Activated naive CD8-positive, alpha-beta T cell treated with anti-CD3 and anti-CD28 coated beads, Interleukin-2, amount 50 U/mL, for 16 hours (primary cell): ENCODE data around the gene ASPA.
"Not testable (repeated sequence)": the region's sequence is repeated elsewhere in the genome, so short reads cannot be mapped to it uniquely, and the experiment has no call there.

Source experiments
- DNase-seq: peaks from one replicate; pipeline ENCODE4 v3.0.0-alpha.2; 2020; ENCODE audit warnings: low read depth, low spot score

Gene ASPA

DNA sequence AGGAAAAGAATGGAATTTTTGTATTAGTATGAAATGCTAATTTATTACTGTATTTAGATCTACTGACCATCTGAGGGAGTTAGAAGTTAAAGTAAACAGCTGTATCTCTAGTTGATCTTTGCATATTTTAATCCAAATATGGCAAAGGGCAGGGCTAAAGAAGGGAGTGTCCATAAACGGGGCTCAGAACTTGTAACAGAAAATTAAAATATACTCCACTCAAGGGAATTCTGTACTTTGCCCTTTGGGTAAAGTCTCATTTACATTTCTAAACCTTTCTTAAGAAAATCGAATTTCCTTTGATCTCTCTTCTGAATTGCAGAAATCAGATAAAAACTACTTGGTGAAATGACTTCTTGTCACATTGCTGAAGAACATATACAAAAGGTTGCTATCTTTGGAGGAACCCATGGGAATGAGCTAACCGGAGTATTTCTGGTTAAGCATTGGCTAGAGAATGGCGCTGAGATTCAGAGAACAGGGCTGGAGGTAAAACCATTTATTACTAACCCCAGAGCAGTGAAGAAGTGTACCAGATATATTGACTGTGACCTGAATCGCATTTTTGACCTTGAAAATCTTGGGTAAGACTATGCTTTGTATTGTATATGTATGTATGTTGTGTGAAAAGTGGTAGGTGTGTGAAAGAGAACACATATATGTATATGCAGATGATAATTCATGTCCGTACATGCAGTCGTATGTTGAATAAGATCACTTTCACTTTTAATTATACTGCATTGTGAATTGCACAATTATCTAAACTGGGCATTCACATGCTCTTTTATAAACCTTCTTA, at the start of gene ASPA:
ASPA (plus strand) TSS at position 186 of the 799 bp plus-strand sequence; CDS start at position 349, 163 bp downstream.
- DNase-seq: no peak

DNA sequence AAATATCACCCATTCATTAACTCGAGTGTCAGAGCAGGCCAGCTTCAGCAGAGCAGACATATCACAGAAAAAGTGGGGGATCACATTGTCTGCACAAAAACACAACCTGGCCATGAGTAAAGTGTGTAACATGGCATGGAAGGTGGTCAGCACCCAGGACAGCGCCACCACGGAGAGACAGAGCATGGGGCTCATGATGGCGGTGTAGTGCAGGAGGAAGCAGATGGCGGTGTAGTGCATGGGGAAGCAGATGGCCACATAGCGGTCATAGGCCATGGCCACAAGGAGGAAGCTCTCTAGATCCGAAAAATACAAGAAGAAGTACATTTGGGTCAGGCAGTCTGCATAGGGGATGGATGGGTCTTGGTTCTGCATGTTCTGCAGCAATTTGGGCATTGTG, 42.6 kb upstream of the ASPA start:
- not testable (repeated sequence) for DNase-seq

DNA sequence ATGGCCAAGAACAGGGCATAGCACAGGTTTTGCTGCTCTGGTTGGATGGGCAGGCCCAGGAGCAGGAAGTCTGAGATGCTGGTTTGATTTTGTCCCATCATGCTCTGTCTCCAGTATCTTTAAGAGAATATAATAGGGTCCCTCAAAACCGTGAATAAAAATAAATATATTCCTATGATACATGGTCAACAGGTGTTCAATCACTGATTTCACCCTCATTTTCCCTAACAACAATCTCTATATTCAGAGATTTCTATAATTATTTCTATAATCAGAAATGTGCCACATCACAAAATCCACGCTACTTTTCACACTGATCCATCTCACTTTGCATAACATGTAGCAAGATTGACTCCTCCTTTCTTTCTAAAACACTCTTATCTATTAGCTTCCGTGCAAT, 42.1 kb upstream of the ASPA start, which contains the start of gene OR1E2:
OR1E2 (minus strand) TSS at position 101 of the 400 bp plus-strand sequence; CDS start at position 101, 0 bp downstream.
- DNase-seq: no peak

DNA sequence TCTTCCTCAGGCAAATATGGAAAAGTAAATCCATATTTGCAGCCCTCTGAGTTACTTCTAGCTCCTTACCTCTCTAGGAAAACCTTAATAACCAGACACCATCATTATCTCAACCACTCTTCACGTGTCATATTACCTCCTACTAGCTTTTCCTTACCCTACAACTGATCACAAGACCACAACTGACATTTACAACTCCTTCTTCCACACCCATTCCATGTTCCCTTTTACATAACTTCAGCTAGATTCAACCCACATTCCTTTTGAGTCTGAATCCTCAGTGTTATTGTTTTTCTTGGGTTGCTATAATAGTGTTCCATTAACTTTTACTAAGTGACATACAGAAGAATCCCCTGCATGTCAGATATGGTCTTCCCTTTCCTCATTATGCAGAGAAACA, 37.4 kb upstream of the ASPA start:
- no peak for DNase-seq

DNA sequence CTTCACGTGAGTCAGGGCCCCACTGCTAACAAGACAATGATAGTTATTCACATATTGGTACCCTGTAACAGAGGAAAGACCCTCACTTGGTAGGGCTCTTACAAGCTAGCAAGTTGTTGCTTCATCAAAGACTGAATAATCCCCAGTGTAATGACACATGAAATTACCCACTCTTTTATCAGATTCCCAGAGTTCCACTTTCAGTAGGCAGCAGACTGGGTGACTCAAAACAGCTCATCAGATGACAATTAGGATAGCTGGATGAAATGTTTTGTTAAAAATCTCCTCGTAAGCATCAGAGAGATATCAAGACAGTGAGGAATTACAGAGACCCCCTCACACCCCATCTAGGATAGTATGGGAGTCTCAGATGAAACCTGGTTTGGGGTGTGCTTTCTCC, 35.3 kb upstream of the ASPA start:
- DNase-seq: no peak

DNA sequence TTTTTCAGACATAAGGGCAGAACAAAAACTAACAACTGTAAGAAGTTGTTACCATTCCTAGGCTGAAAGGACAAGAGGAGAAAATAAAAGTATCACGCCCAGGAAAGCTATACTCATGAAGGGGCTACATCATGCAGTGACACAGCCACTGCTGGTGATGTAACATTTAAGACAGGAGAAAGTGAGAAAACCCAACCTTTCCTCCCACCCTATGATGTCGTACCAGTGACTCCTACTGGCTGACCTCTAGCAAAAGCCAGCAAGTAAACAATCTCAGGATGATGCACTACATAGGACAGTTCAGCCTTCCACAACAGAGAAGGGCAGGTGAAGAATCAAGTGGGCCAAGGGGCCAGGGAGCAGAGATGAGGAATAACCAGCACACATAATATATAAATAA, 28.2 kb upstream of the ASPA start:
- DNase-seq: no peak

DNA sequence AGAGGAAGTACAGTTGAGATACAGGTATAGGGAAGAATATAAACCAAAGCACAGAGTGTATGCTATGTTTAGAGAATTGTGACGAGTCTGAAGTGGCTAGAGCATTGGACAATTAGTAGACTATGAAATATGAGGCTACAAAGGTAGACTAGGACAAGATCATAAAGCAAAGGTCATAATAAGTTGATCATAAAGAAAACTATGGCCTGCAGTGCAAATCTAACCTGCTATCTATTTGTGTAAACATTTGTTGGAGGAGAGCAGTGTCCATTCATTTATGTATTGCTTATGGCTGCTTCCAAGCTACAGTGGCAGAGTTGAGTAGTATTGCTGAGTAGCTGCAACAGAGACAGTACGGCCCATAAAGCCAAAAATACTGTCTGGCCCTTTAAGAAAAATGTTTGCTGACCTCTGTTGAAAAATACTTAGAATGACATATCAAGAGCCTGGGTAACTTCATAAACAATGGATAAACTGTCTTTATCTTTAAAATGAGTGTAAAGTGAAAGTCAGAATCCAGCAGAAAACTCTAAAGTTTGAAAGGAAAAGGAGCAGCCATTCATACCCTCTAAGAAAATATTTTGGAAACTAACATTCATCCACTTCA, 27.6 kb upstream of the ASPA start:
- DNase-seq: no peak

DNA sequence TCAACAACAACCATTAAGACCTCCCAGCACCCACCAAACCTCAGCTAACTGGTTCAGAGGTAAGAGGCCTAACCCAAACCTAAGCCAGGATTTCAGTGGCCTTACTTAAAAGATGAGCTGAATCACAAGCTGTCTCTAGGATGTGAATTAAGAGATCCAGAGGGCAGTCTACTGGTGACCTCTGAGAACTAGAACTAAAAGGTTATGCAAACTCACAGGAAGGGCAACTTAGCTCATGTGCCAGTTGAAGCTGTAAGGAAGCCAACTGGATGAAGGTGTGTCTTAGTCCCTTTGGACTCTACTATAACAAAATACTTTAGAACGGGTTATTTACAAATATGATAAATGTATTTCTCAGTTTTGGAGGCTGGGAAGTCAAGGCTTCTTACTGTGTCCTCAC, 9.4 kb upstream of the ASPA start:
- not testable (repeated sequence) for DNase-seq

DNA sequence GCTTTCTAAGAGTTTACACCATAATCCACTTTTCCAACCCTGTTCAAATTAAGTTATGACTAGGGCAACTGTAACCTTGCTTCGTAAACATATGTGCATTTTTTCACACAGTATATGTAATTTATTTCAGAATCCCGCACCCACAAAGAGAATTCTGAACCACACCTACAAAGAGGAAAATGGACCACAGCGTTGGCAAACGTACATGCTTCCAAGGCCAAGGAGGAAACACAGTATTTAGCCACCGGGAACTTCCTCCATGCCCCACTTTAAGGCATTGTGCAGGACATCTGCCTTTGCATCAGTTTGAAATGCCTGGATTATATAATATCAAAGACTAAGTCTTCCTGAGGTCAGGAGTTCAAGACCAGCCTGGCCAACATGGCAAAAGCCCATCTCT, 6.3 kb upstream of the ASPA start:
- DNase-seq: no peak

DNA sequence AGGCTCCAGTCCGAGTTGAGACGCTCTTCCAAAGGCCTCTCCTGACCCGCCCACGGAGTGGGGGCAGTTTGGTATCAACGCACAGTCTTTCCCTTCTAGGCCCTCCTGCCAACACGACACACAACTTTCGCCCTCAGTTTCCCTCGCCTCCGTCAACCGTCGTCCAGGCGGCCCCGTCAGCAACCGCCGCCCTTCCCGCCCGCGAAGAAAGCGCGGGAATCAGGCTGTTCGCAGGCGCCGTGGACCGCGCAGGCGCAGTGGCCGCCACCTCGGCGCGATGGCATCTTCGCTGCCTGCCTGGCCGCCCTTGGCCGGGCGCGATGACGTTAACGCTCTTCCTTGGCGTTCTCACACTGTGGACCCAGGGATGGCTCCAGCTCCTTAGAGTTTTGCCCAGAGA, 4.2 kb upstream of the ASPA start, which contains the start of gene SPATA22:
SPATA22 (minus strand) TSS at position 221 of the 400 bp plus-strand sequence. CDS start 2,494 bp downstream, outside the sequence.
- DNase-seq: no peak

DNA sequence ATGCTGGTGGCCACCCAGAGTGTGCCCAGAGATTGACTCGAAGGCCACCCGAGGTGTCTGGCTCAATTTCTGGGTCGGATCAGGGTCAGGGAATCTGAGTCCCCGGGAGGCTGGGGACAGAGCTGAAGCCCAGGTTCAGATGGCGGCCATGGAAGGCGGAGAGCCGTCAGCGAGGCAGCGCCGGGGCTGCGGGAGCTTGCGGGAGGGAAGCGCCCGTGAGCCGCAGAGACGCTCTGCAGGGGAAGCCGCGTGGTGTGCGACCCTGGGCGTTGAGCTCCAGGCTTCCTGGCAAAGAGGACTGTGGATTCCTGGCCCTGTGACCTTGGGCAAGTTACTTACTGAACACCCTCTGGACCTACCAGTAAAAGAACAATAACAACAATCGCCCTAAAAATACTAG, 3.7 kb upstream of the ASPA start:
- DNase-seq: no peak

DNA sequence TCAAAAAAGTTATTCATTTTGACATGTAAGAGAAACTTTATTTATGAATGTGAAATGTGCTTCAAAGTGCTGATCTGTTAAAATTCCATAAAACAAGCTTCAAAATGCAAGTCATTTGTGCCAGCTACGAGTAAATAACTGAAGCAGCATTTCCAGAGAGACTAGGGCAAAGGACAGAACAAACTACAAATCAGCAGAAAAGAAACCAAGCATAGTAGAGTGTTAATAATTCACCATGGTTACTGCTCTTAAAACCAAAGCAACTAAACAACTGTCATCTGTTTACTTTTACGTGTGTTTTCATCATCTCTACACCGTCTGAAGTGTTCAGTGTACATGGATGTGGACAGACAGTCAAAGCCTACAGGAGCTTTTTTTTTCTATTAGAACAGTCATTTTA, 1.6 kb upstream of the ASPA start:
- DNase-seq: no peak

DNA sequence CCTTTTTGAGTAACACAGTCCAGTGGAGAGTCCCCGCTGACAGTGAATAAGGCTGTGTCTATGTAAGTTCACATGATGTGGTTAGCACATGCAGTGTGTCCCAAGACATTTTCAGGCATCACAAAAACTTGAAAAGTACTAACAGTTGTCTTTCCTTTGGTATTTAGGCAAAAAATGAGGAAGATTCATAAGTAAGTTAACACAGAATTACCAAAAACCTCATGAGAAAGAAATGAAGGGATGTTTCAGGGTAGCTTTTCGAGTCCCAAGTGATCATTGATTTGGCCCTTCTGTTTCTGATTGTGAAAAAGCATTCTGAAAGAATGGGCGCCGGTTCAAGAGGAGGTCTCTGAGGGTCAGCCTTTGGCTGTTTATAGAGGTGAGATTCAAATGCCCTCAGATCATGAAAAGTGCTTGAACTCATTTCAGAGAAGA, 529 bp upstream of the ASPA start:
- no peak for DNase-seq

DNA sequence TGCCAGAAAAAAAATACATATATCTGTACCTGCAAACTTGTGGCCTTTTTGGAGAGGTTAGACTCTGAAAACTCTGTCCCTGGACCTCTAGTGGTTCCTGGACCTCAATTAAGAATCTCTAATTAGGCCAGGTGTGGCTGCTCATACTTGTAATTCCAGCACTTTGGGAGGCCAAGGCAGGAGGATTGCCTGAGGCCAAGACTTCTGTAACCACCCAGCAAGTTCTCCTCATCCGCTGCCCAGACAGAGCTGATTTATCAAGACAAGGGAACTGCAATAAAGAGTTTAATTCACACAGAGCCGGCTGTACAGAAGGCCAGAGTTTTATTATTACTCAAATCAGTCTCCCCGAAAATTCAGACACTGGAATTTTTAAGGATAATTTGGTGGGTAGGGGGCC, 4.2 kb downstream of the ASPA start:
- DNase-seq: no peak

DNA sequence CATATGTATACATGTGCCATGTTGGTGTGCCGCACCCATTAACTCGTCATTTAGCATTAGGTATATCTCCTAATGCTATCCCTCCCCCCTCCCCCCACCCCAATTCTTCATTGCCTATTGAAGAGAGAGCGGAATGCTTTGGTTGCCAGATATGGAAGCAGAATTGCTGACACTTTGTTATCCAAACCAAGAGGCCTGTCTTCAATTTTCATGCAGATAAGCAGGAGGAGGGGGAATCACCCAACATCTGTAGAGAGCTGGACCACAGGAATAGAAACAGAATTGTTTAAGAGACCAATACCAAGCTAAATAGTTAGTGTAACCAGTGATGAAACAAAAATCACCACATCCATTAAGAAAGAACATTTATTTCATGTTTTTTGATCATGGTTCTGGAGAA, 7.1 kb downstream of the ASPA start:
- DNase-seq: no peak

DNA sequence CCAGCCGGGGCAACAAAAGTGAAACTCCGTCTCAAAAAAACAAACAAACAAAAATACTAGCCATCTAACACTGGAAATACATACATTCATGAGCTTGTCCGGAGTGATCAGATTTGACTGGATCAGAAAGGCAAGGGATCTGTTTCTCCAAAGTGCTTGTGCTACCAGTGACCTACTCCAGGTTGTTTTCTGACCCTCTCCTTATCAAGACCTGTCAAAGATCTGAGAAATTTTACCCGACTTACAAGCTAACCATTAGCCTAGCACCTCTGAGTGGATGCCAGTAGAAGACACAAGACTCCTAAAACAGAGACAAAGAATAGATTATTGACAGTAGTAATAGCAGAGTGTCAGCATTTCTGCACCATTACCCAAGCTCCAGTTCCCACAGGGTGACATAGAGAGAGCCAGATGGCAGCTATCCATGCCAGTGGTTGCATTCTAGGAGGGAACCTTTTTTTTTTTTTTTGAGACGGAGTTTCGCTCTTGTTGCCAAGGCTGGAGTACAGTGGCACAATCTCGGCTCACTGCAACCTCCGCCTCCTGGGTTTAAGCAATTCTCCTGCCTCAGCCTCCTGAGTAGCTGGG, 9.8 kb downstream of the ASPA start:
- DNase-seq: no peak

DNA sequence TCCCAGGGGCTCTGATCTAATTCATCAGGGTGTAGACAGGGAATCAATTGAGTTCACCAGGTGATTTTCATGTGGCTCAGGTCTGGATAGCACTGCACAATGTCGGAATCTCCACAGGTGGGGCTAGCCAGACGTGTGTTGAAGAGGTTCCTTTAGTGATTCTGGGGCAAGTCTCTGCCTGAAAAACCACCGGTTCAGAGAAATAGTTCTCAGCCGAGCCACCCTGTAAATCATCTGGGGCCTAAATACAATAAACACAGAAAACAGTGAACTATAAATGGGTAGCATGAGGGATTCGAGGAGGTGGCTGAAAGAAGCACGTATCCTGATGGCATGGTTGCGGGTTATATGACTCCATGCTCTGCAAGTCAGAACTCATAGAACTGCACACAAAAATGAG, 21.3 kb downstream of the ASPA start:
- DNase-seq: no peak

DNA sequence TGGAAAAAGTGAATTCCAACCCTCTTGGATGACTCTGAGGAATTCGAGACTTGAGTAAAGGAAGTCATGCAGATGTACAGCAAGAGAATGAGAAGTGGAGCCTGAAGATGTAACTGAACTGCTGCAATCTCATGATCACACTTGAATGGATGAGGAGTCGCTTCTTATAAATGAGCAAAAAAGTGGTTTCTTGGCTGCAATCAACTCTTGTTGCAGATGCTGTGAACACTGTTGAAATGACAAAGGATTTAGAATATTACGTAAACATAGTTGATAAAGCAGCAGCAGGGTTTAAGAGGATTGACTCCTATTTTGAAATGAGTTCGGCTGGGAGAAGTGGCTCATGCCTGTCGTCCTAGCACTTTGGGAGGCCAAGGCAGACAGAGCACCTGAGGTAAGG, 25.5 kb downstream of the ASPA start:
- no peak for DNase-seq

DNA sequence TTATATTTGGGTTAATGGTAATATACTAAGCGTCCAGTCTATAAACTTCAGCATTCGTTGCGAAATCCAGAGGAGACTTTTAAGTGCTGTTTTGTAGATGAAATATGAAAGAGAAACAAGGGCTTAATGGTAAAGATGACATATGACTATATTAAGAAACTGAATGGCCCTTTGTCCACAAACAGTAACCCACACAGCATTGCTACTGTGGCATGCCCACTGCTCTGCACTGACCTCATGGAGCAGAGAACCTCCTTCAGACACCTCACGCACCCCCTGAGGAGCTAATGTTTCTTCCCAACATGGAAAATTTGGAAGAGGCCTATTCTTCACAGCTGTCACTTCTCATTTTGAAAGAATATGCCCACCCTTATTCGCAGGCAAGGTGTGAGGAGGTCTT, 26.7 kb downstream of the ASPA start:
- no peak for DNase-seq

DNA sequence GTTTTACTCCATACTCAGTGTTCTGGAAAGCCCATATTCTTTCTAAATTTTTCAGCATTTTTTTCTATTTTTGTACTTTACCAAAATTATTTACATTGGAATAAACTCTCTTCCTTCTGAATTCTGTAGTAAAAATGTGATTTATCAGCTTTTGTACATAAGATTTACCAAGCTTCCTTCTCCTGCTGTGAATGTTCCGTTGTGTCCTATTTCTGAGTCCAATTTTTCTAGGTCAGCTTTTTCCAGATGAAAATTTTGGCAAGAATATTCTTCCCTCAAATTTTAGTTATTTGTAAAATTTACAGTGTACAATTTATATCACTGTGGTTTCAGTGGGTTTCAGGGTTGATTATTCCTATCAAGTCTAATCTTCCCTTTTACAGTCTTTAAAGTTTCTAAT, 27.5 kb downstream of the ASPA start:
- DNase-seq: no peak

DNA sequence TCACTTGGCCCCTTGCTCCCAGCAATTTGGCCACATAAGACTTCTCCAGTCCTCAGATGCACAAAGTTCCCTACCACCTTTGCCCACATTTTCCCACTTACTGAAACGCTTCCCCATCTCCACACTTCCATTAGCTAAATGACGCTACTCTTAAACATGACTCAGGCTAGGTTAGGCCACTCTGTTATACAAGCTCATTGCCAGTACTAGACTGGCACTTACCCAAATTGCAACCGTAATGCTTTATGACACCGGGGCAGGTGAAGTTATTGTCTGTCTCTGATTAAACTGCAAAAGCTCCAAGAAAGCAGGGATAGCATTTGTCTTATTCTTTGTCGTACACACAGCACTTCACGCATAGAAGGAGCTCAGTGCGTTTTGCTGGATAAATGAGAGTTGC, 29.2 kb downstream of the ASPA start:
- DNase-seq: no peak

DNA sequence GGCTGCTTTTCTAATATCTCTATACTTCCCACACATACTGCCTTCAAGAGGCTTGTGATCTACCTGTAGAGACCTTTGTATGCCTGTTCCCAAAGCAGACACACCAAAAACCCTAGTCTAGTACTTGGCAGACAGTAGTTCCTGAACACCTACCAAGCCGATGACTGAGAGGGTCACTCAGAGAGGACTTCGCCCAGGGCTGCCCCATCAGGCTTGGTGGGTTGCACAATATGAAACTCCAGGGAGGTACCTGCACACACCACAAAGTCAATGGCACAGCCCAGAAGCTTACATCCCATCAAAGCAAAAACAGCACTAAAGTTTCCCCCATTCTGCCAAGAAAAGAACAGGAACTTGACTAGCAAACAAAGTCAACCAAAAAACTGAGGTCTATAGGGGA, 30.3 kb downstream of the ASPA start:
- DNase-seq: no peak

DNA sequence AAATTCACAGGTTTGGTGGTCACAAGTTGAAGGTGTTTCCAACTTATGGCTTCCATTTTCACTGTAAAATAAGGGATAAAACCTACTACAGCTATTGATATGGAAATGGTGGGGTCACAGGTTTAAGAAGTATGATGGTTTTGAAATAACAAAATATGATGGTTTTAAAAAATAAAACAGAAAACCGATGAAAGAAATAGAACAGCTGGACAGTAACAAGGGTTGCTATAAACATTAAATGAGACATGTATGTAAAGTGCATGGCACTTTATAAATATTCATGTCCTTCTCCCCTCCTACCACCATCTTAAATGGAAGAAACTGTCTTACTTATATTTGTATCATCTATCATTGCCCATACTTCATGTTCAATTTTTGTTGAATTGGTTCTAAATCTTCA, 31.3 kb downstream of the ASPA start:
- DNase-seq: no peak
